HepG2 (cell line): Measurements from ENCODE around the gene GGT1. TPM values are rescaled to one million over a fixed set of nuclear protein-coding genes. Genes with fewer than 3 reads are reported as not detected.

Experiments used
- ATAC-seq: fragments of 200-7000 bp; cut with Tn5 transposase; 3 replicates; pipeline ENCODE4 v1.9.1; 2020; ENCODE audit warnings: mild to moderate bottlenecking, moderate library complexity
- BruUV-seq: library from RNA; stranded (reverse); fragments of 400-500 nt; replicated peaks from 2 replicates; lab custom pipeline; 2021; lab: Mats Ljungman, UMichigan
- CTCF ChIA-PET: fragments of 300-600 bp; formaldehyde crosslinking; extraction: SDS; loops from one replicate; lab custom pipeline; 2021; ENCODE audit warnings: low total read pairs, inconsistent platforms, low intra/inter-chr PET ratio; lab: Yijun Ruan, JAX
- POLR2A ChIA-PET: fragments of 350-600 bp; sonication (Branson Sonifier 250); formaldehyde crosslinking; loops from one replicate; lab custom pipeline; 2020; ENCODE audit warnings: antibody characterized with exemption, inconsistent platforms; lab: Yijun Ruan, JAX
- DNase-seq: peaks from one replicate; pipeline ENCODE4 v3.0.0-alpha.2; 2015; ENCODE audit warnings: low spot score
- FAIRE-seq: peaks from 3 replicates; lab custom pipeline; 2011; peaks lifted over from hg19 to GRCh38; lab: Jason Lieb, UNC
- H2AFZ ChIP-seq: one replicate; pipeline ENCODE4 v1.6.1; 2011; ENCODE audit warnings: low read length, inconsistent platforms
- H3K27ac ChIP-seq: fragments of 300-600 bp; 3 replicates; pipeline ENCODE4 v1.8.0; 2011; ENCODE audit warnings: mixed run types, mild to moderate bottlenecking, mixed read lengths, low read length, inconsistent platforms; ENCODE audit not compliant: insufficient read depth; ENCODE audit errors: extremely low read length
- H3K27me3 ChIP-seq, 2 experiments: fragments of 200-600 bp in 1 of 2; 2 replicates in 1 of 2; 3 replicates in 1 of 2; pipeline versions ENCODE4 v1.6.0 to v1.8.0; 2011; ENCODE audit warnings: low read length in 2 of 2, mild to moderate bottlenecking in 2 of 2, moderate library complexity in 2 of 2, inconsistent platforms in 1 of 2; ENCODE audit not compliant: insufficient read depth in 2 of 2, control insufficient read depth in 1 of 2
- H3K36me3 ChIP-seq, 2 experiments: fragments of 200-600 bp in 1 of 2; replicated peaks in 1 of 2; 2 replicates in 1 of 2; 3 replicates in 1 of 2; pipeline versions ENCODE4 v1.5.1 to v1.8.0; 2011; ENCODE audit warnings: low read length in 2 of 2, inconsistent platforms in 1 of 2; ENCODE audit not compliant: insufficient read depth in 2 of 2, control insufficient read depth in 1 of 2
- H3K4me1 ChIP-seq: 2 replicates; pipeline ENCODE4 v1.5.1; 2012; ENCODE audit warnings: low read length, inconsistent platforms; ENCODE audit not compliant: insufficient read depth
- H3K4me2 ChIP-seq: 2 replicates; pipeline ENCODE4 v1.6.0; 2011; ENCODE audit warnings: low read depth, low read length, inconsistent platforms
- H3K4me3 ChIP-seq, 3 experiments: fragments of 200-600 bp in 1 of 3; sonication (generic), shearing (Covaris generic) in 1 of 3; replicated peaks in 1 of 3; 2 replicates each; pipeline ENCODE4 v1.5.1; 2011 to 2016; ENCODE audit warnings: low read length in 3 of 3, inconsistent platforms in 2 of 3, low read depth in 2 of 3, mild to moderate bottlenecking in 2 of 3, control low read depth in 1 of 3, mixed read lengths in 1 of 3; ENCODE audit not compliant: insufficient read depth in 1 of 3
- H3K79me2 ChIP-seq: one replicate; pipeline ENCODE4 v1.6.1; 2011; ENCODE audit warnings: low read length, inconsistent platforms; ENCODE audit not compliant: insufficient read depth
- H3K9ac ChIP-seq: 2 replicates; pipeline ENCODE4 v1.6.0; 2011; ENCODE audit warnings: mild to moderate bottlenecking, low read depth, low read length, inconsistent platforms; ENCODE audit not compliant: insufficient read depth
- H3K9me3 ChIP-seq: 2 replicates; pipeline ENCODE4 v1.5.1; 2012; ENCODE audit warnings: mild to moderate bottlenecking, low read length
- H4K20me1 ChIP-seq: 2 replicates; pipeline ENCODE4 v1.6.0; 2011; ENCODE audit warnings: inconsistent platforms, mild to moderate bottlenecking, low read length, moderate library complexity; ENCODE audit not compliant: insufficient read depth
- HIC2 ChIP-seq: sonication (generic); formaldehyde crosslinking; IDR thresholded peaks from 2 replicates; pipeline ENCODE4 v1.9.0; 2022; ENCODE audit warnings: low read depth, missing genetic modification reagents
- HMGA1 ChIP-seq: sonication (generic); formaldehyde crosslinking; conservative IDR thresholded peaks from 2 replicates; pipeline ENCODE4 v1.4.0; 2020; ENCODE audit warnings: missing genetic modification reagents
- NAIF1 ChIP-seq: sonication (generic); formaldehyde crosslinking; IDR thresholded peaks from 2 replicates; pipeline ENCODE4 v1.5.0; 2020; ENCODE audit warnings: mild to moderate bottlenecking, missing genetic modification reagents, borderline replicate concordance
- NR1H2 ChIP-seq: sonication (generic); formaldehyde crosslinking; IDR thresholded peaks from 2 replicates; pipeline ENCODE4 v1.8.1; 2022; ENCODE audit warnings: low read depth, missing genetic modification reagents, borderline replicate concordance
- PHF8 ChIP-seq: sonication (generic); formaldehyde crosslinking; IDR thresholded peaks from 2 replicates; pipeline ENCODE4 v1.5.0; 2020; ENCODE audit warnings: missing genetic modification reagents
- SAFB2 ChIP-seq: sonication (generic); formaldehyde crosslinking; IDR thresholded peaks from 2 replicates; pipeline ENCODE4 v1.5.1; 2020; ENCODE audit warnings: missing genetic modification reagents, low read depth, mild to moderate bottlenecking, borderline replicate concordance
- SIN3A ChIP-seq: IDR thresholded peaks from 2 replicates; pipeline ENCODE4 v1.6.1; 2011; ENCODE audit warnings: low read depth, mild to moderate bottlenecking, control low read depth, low read length, borderline replicate concordance
- SOX6 ChIP-seq, 2 experiments: fragments of 450-650 bp in 1 of 2; sonication (generic) in 1 of 2; formaldehyde crosslinking in 1 of 2; IDR thresholded peaks; 2 replicates each; pipeline versions ENCODE4 v1.4.0 to v1.6.1; 2017 to 2020; ENCODE audit warnings: antibody characterized with exemption in 1 of 2, mild to moderate bottlenecking in 1 of 2, missing genetic modification reagents in 1 of 2
- TEAD2 ChIP-seq: sonication (generic); formaldehyde crosslinking; IDR thresholded peaks from 2 replicates; pipeline ENCODE4 v1.9.0; 2021; ENCODE audit warnings: missing genetic modification reagents
- UBTF ChIP-seq: sonication (generic); formaldehyde crosslinking; IDR thresholded peaks from 2 replicates; pipeline ENCODE4 v1.4.0; 2020; ENCODE audit warnings: mild to moderate bottlenecking, missing genetic modification reagents
- ZNF225 ChIP-seq: sonication (generic); formaldehyde crosslinking; IDR thresholded peaks from 2 replicates; pipeline ENCODE4 v1.4.0; 2020; ENCODE audit warnings: mild to moderate bottlenecking, missing genetic modification reagents
- ZNF331 ChIP-seq: sonication (generic); formaldehyde crosslinking; IDR thresholded peaks from 2 replicates; pipeline ENCODE4 v1.4.0; 2020; ENCODE audit warnings: missing genetic modification reagents
- ZNF670 ChIP-seq: sonication (generic); formaldehyde crosslinking; IDR thresholded peaks from 2 replicates; pipeline ENCODE4 v1.8.0; 2022; ENCODE audit warnings: mild to moderate bottlenecking, missing genetic modification reagents, borderline replicate concordance
- ZSCAN20 ChIP-seq: sonication (generic); formaldehyde crosslinking; IDR thresholded peaks from 2 replicates; pipeline ENCODE4 v1.4.0; 2020; ENCODE audit warnings: missing genetic modification reagents, mild to moderate bottlenecking, borderline replicate concordance
- WGBS: methylation state at CpG from one replicate; pipeline ENCODE4 v1.1.6; 2017; ENCODE audit warnings: low lambda C conversion rate; 5-methylcytosine and 5-hydroxymethylcytosine counted together
- in situ Hi-C: cut with HindIII; loops from 2 replicates; pipeline ENCODE4 v1.10.0; 2017; ENCODE audit warnings: low pct_unique_long_range_greater_than_20kb; ENCODE audit not compliant: extremely low pct_ligation_motif_present
- intact Hi-C: fragments of 100-400 bp; cut with micrococcal nuclease; formaldehyde crosslinking; loops from one replicate; pipeline ENCODE4 v1.10.0; 2022; ENCODE audit not compliant: unreplicated experiment
- polyA plus RNA-seq, 8 experiments: library from polyadenylated mRNA; depleted of rRNA in 3 of 8; stranded (reverse) in 7 of 8; unstranded in 1 of 8; fragments of >200 nt; fragmentation: Illumina TruSeq in 4 of 8; extraction: Trizol in 4 of 8; gene quantifications; 2 replicates each; pipeline versions ENCODE4 v1.2.1 to v1.2.3, GENCODE V29; 2011 to 2016; ENCODE audit warnings: low read depth in 4 of 8, missing spikeins in 1 of 8, mixed read lengths in 1 of 8; ENCODE audit not compliant: insufficient read depth in 1 of 8
- total RNA-seq, 5 experiments: library from RNA; depleted of rRNA; stranded (reverse); fragments of >200 nt; fragmentation: Illumina TruSeq; extraction: Trizol; gene quantifications; 2 replicates each; pipeline ENCODE4 v1.2.3, GENCODE V29; 2016; ENCODE audit warnings: low read depth in 1 of 5
- TF ChIP-seq, protein P1 (sequence below): sonication (generic); formaldehyde crosslinking; IDR thresholded peaks from 2 replicates; pipeline ENCODE4 v1.4.0; 2020; ENCODE audit warnings: mild to moderate bottlenecking, missing genetic modification reagents

The GGT1 gene
- total and polyA plus RNA-seq, 2 of the 13 experiments (the other 11 are each of a cell fraction or from before 2014, with no cell fraction given): 29.9 to 103 TPM

DNA sequence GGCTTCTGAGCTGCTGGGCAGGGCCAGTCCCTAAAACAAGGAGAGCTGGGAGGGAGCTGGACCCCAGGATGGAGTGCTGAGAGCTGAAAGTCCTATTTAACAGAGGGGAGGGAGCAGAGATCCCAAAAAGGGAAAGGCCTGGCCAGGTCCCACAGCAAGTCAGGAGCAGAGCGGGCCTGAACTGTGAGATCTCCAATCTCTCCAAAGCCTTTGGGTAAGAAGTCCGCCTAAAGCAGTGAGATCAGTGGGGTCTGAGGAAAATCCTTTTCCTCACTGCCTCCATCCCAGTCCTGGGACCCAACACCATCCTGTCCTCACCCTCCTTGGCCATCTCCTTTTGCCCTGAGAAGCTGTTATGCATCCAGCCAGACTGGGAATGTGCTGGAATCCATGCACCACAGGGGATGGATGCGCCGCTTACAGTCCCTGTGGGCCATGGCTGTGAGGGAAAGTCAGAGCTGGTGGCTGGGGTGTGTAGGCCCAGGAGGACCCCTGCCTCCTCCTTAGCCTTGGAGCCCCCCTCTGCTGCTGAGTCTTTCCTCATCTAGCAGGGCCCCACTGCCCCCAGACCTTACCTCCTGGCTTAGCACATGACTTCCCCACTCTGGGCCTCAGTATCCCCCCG, 18.7 kb upstream of the GGT1 start:
- ChIA-PET POLR2A (interaction anchor here (0.7 to 4.1 kb wide), 13 partner anchors 9 to 78 kb away, joined by 3 to 80 read pairs (median 8); partner anchors contain the start of genes GGT1, GUCD1, LRRC75B and SNRPD3), CTCF (no interaction called here)
- peaks cover 7 to 19% of the 10 kb centered on the region in 2 experiments; a peak in 4 of 5 replicates for H3K36me3 ChIP-seq
- H3K27ac ChIP-seq: peak overlapping the region; percentile 69
- no TSS peak for BruUV-seq
- H3K9ac ChIP-seq: peak overlapping the region; percentile 78
- no peaks in the 10 kb centered on the region for H3K79me2 ChIP-seq
- H3K27me3 ChIP-seq: no peaks in the 10 kb centered on the region
- no peaks in the 10 kb centered on the region for H3K9me3 ChIP-seq
- FAIRE-seq (no peak), DNase-seq (no peak), ATAC-seq (peak; percentile 13)
- intact Hi-C loops: no loop called here
- H4K20me1 ChIP-seq: no peaks in the 10 kb centered on the region
- peak overlapping the region; percentile 93 for H3K4me2 ChIP-seq
- 97% methylated on average over 4 of the region's 5 CpGs for WGBS
- H2AFZ ChIP-seq: no peak overlapping the region
- in situ Hi-C loops: no loop called here
- H3K4me3 ChIP-seq: peak overlapping the region in 2 of 3 experiments; percentile 45 to 69; a peak in 3 of 6 replicates
- H3K4me1 ChIP-seq: peaks cover 86% of the 10 kb centered on the region
- TF ChIP-seq ZNF670 (CRISPR knock-in tag) (no peak), HMGA1 (CRISPR knock-in tag) (no peak), UBTF (CRISPR knock-in tag) (no peak; the same call in 1 of the 2 replicates), ZNF331 (CRISPR knock-in tag) (no peak), SOX6 (IDR thresholded peaks at IDR 0.05) (no peak), SOX6 (CRISPR knock-in tag; IDR thresholded peaks at IDR 0.05) (no peak), ZSCAN20 (no peak), ZNF225 (no peak), SIN3A (no peak), SAFB2 (no peak), HIC2 (CRISPR knock-in tag) (no peak), TEAD2 (CRISPR knock-in tag) (no peak), PHF8 (CRISPR knock-in tag) (no peak), NR1H2 (CRISPR knock-in tag) (no peak), NAIF1 (CRISPR knock-in tag) (no peak)
- TF ChIP-seq, protein P1, sequence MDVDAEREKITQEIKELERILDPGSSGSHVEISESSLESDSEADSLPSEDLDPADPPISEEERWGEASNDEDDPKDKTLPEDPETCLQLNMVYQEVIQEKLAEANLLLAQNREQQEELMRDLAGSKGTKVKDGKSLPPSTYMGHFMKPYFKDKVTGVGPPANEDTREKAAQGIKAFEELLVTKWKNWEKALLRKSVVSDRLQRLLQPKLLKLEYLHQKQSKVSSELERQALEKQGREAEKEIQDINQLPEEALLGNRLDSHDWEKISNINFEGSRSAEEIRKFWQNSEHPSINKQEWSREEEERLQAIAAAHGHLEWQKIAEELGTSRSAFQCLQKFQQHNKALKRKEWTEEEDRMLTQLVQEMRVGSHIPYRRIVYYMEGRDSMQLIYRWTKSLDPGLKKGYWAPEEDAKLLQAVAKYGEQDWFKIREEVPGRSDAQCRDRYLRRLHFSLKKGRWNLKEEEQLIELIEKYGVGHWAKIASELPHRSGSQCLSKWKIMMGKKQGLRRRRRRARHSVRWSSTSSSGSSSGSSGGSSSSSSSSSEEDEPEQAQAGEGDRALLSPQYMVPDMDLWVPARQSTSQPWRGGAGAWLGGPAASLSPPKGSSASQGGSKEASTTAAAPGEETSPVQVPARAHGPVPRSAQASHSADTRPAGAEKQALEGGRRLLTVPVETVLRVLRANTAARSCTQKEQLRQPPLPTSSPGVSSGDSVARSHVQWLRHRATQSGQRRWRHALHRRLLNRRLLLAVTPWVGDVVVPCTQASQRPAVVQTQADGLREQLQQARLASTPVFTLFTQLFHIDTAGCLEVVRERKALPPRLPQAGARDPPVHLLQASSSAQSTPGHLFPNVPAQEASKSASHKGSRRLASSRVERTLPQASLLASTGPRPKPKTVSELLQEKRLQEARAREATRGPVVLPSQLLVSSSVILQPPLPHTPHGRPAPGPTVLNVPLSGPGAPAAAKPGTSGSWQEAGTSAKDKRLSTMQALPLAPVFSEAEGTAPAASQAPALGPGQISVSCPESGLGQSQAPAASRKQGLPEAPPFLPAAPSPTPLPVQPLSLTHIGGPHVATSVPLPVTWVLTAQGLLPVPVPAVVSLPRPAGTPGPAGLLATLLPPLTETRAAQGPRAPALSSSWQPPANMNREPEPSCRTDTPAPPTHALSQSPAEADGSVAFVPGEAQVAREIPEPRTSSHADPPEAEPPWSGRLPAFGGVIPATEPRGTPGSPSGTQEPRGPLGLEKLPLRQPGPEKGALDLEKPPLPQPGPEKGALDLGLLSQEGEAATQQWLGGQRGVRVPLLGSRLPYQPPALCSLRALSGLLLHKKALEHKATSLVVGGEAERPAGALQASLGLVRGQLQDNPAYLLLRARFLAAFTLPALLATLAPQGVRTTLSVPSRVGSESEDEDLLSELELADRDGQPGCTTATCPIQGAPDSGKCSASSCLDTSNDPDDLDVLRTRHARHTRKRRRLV: peak; percentile 22; the same call in 1 of the 2 replicates
